ENCODE data around the gene XCR1. TPM values are rescaled to one million over a fixed set of nuclear protein-coding genes. Genes with fewer than 3 reads are reported as not detected.

The XCR1 gene
- total RNA-seq, 1 experiment from 2014 or later = not detected

DNA sequence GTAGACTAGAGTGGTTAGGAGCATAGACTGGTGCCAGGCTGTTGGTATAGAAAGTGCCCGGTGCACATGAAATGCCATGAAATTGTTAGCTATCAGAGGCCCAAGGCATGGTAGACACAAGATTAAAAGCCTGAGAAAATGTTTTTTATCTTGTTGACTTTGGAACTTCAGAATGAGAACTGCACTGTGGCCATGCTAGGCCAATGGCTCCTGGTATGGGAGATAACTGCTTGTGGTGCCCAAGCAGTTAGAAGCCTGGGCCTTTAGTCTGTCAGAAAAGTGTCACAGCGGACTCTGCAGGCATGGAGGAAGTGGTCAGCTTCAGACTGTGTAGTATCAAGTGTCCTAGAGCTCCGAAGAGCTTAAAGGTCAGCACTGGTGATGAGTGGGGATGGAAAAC lies 43.5 kb downstream of the XCR1 start:
- CTCF ChIA-PET = interaction anchor here (1.5 kb wide), 1 partner anchor 45 kb away, joined by 4 read pairs; no protein-coding TSS in a partner anchor
- no peak overlapping the region for H3K4me3 ChIP-seq (replicated peaks in 1 of 2; ENCODE audit: low read depth in 1 of 2, low read length in 2 of 2)
- no peak overlapping the region for H2AFZ ChIP-seq (ENCODE audit: low read depth, low read length, poor library complexity, severe bottlenecking)
- BruUV-seq (replicated peaks) = no TSS peak
- RAD21 ChIA-PET (ENCODE audit: low non-redundant PET in 1 of 2, low total read pairs in 2 of 2, uncharacterized antibody in 2 of 2, unreplicated experiment in 2 of 2) = no interaction called here
- no peaks in the 10 kb centered on the region for H4K20me1 ChIP-seq (ENCODE audit: insufficient read depth)
- no peak overlapping the region for H3K4me2 ChIP-seq (ENCODE audit: low read length)
- intact Hi-C loops (cut with micrococcal nuclease) = no loop called here
- no peak overlapping the region for H3K27ac ChIP-seq (ENCODE audit: low read depth, low read length)
- peaks cover 28% of the 10 kb centered on the region for H3K79me2 ChIP-seq (ENCODE audit: insufficient read depth, low read length)
- H3K36me3 ChIP-seq (ENCODE audit: control insufficient read depth in 1 of 2, insufficient read depth in 2 of 2, low read length in 2 of 2) = peaks cover 22 to 28% of the 10 kb centered on the region in 2 experiments; a peak in 3 of 4 replicates
- no peaks in the 10 kb centered on the region for H3K9me3 ChIP-seq (ENCODE audit: control insufficient read depth in 1 of 2, insufficient read depth in 1 of 2, low read depth in 1 of 2, low read length in 2 of 2)
- no peak for DNase-seq (ENCODE audit: low read depth, low spot score)
- no peaks in the 10 kb centered on the region for H3K9me2 ChIP-seq (ENCODE audit: insufficient read depth)
- no peaks in the 10 kb centered on the region for H3K27me3 ChIP-seq (ENCODE audit: insufficient read depth, low read length)
- POLR2A ChIA-PET = no interaction called here
- H3K4me1 ChIP-seq (ENCODE audit: control insufficient read depth in 1 of 2, insufficient read depth in 2 of 2, low read length in 2 of 2) = peaks cover 0 to 8% of the 10 kb centered on the region in 2 experiments; a peak in 2 of 4 replicates
- no peak for TF ChIP-seq EGR1 (IDR thresholded peaks at IDR 0.05; ENCODE audit: low read depth)
- no peak for TF ChIP-seq SP1 (IDR thresholded peaks at IDR 0.05; ENCODE audit: low read depth)
- no peak for TF ChIP-seq EZH2 (IDR thresholded peaks at IDR 0.05)
- no peak for TF ChIP-seq JUND (IDR thresholded peaks at IDR 0.05)
- no peak for TF ChIP-seq ATF3 (IDR thresholded peaks at IDR 0.05)
- H3K9ac ChIP-seq (ENCODE audit: low read length) = no peak overlapping the region
- no peak for ATAC-seq

- H3K9me3 ChIP-seq (ENCODE audit: control insufficient read depth in 1 of 2, insufficient read depth in 1 of 2, low read depth in 1 of 2, low read length in 2 of 2) = no peaks in the 10 kb centered on the region
- no peak overlapping the region for H3K27ac ChIP-seq (ENCODE audit: low read depth, low read length)
- H3K4me3 ChIP-seq (replicated peaks in 1 of 2; ENCODE audit: low read depth in 1 of 2, low read length in 2 of 2) = no peak overlapping the region
- no TSS peak for BruUV-seq (replicated peaks)
- peaks cover 27 to 28% of the 10 kb centered on the region in 2 experiments; a peak in 3 of 4 replicates for H3K36me3 ChIP-seq (ENCODE audit: control insufficient read depth in 1 of 2, insufficient read depth in 2 of 2, low read length in 2 of 2)
- no peak overlapping the region for H3K4me2 ChIP-seq (ENCODE audit: low read length)
- CTCF ChIA-PET = no interaction called here
- ATAC-seq (no peak), DNase-seq (ENCODE audit: low read depth, low spot score) (no peak)
- H3K9me2 ChIP-seq (ENCODE audit: insufficient read depth) = no peaks in the 10 kb centered on the region
- no peak overlapping the region for H3K9ac ChIP-seq (ENCODE audit: low read length)
- peaks cover 9% of the 10 kb centered on the region; the same call in 1 of the 2 replicates for H3K79me2 ChIP-seq (ENCODE audit: insufficient read depth, low read length)
- no peaks in the 10 kb centered on the region for H3K27me3 ChIP-seq (ENCODE audit: insufficient read depth, low read length)
- RAD21 ChIA-PET (ENCODE audit: low non-redundant PET in 1 of 2, low total read pairs in 2 of 2, uncharacterized antibody in 2 of 2, unreplicated experiment in 2 of 2) = no interaction called here
- no peak overlapping the region for H2AFZ ChIP-seq (ENCODE audit: low read depth, low read length, poor library complexity, severe bottlenecking)
- H4K20me1 ChIP-seq (ENCODE audit: insufficient read depth) = no peaks in the 10 kb centered on the region
- no peaks in the 10 kb centered on the region for H3K4me1 ChIP-seq (ENCODE audit: control insufficient read depth in 1 of 2, insufficient read depth in 2 of 2, low read length in 2 of 2)
- TF ChIP-seq JUND (IDR thresholded peaks at IDR 0.05) (no peak), EGR1 (IDR thresholded peaks at IDR 0.05; ENCODE audit: low read depth) (no peak), SP1 (IDR thresholded peaks at IDR 0.05; ENCODE audit: low read depth) (no peak), POLR2AphosphoS5 (IDR thresholded peaks at IDR 0.05; ENCODE audit: low read depth, low read length) (no peak), CTCF (IDR thresholded peaks at IDR 0.05 in 2 of 3, conservative IDR thresholded peaks at IDR 0.05 in 1 of 3; ENCODE audit: borderline replicate concordance in 1 of 3, insufficient read depth in 1 of 3, low read depth in 2 of 3, low read length in 2 of 3) (no peak), ELF1 (IDR thresholded peaks at IDR 0.05; ENCODE audit: borderline replicate concordance, low read depth) (no peak), CBX3 (IDR thresholded peaks at IDR 0.05; ENCODE audit: low read depth) (no peak)
- intact Hi-C loops (cut with micrococcal nuclease) = no loop called here
- POLR2A ChIA-PET = no interaction called here
These were observed 45.8 kb downstream of the XCR1 start for GRCh38 chr3:45981346-45982074.

All from HCT116 (cell line).